Keratinocyte (primary cell): ENCODE data around the gene RALGAPA2. TPM values are rescaled to one million over a fixed set of nuclear protein-coding genes. Genes with fewer than 3 reads are reported as not detected.

Experiments
- DNase-seq: peaks from one replicate; pipeline ENCODE4 v3.0.0-alpha.2; 2011; ENCODE audit warnings: low read depth, missing footprints, low spot score
- FAIRE-seq: peaks from 2 replicates; lab custom pipeline; 2011; peaks lifted over from hg19 to GRCh38; lab: Jason Lieb, UNC
- H2AFZ ChIP-seq: 2 replicates; pipeline ENCODE4 v1.6.0; 2012; ENCODE audit warnings: low read length, control low read depth, inconsistent platforms; ENCODE audit not compliant: control insufficient read depth
- H3K27ac ChIP-seq: 2 replicates; pipeline ENCODE4 v1.5.1; 2011; ENCODE audit warnings: low read length; ENCODE audit not compliant: control insufficient read depth, insufficient read depth
- H3K27me3 ChIP-seq: 3 replicates; pipeline ENCODE4 v1.6.0; 2011; ENCODE audit warnings: low read length; ENCODE audit not compliant: control insufficient read depth, insufficient read depth; ENCODE audit errors: extremely low read depth
- H3K36me3 ChIP-seq, 2 experiments: 2 replicates in 1 of 2; 3 replicates in 1 of 2; pipeline ENCODE4 v1.5.1; 2011; ENCODE audit warnings: low read length in 2 of 2, mild to moderate bottlenecking in 1 of 2; ENCODE audit not compliant: control insufficient read depth in 2 of 2, insufficient read depth in 2 of 2; ENCODE audit errors: extremely low read depth in 1 of 2
- H3K4me1 ChIP-seq: 3 replicates; pipeline ENCODE4 v1.5.1; 2011; ENCODE audit warnings: low read length; ENCODE audit not compliant: control insufficient read depth, insufficient read depth; ENCODE audit errors: extremely low read depth
- H3K4me2 ChIP-seq: 3 replicates; pipeline ENCODE4 v1.6.0; 2011; ENCODE audit warnings: low read depth, low read length; ENCODE audit not compliant: control insufficient read depth, insufficient read depth; ENCODE audit errors: extremely low read depth
- H3K4me3 ChIP-seq, 3 experiments: fragments of 200-600 bp in 1 of 3; sonication (generic) in 1 of 3; 2 replicates in 2 of 3; 3 replicates in 1 of 3; pipeline ENCODE4 v1.5.1; 2011 to 2016; ENCODE audit warnings: low read length in 3 of 3, mild to moderate bottlenecking in 3 of 3, control low read depth in 2 of 3, inconsistent platforms in 1 of 3, low read depth in 1 of 3, mixed read lengths in 1 of 3, mixed run types in 1 of 3, moderate library complexity in 1 of 3; ENCODE audit not compliant: control insufficient read depth in 2 of 3, insufficient read depth in 2 of 3; ENCODE audit errors: extremely low read depth in 1 of 3
- H3K79me2 ChIP-seq: 2 replicates; pipeline ENCODE4 v1.6.0; 2012; ENCODE audit warnings: low read length; ENCODE audit not compliant: control insufficient read depth, insufficient read depth
- H3K9ac ChIP-seq: 3 replicates; pipeline ENCODE4 v1.6.0; 2011; ENCODE audit warnings: low read length; ENCODE audit not compliant: control insufficient read depth, insufficient read depth; ENCODE audit errors: extremely low read depth
- H3K9me1 ChIP-seq: 3 replicates; pipeline ENCODE4 v1.6.0; 2011; ENCODE audit warnings: low read length; ENCODE audit not compliant: control insufficient read depth, insufficient read depth; ENCODE audit errors: extremely low read depth
- H3K9me3 ChIP-seq: 2 replicates; pipeline ENCODE4 v1.5.1; 2012; ENCODE audit warnings: low read depth, low read length; ENCODE audit not compliant: control insufficient read depth
- H4K20me1 ChIP-seq: 3 replicates; pipeline ENCODE4 v1.6.0; 2011; ENCODE audit warnings: low read length; ENCODE audit not compliant: control insufficient read depth, insufficient read depth; ENCODE audit errors: extremely low read depth
- CTCF ChIP-seq, 3 experiments: IDR thresholded peaks in 1 of 3; conservative IDR thresholded peaks in 1 of 3; optimal IDR thresholded peaks in 1 of 3; 2 replicates in 2 of 3; 3 replicates in 1 of 3; pipeline versions ENCODE3 to v1.5.1; 2011; ENCODE audit warnings: low read length in 3 of 3, mild to moderate bottlenecking in 3 of 3, moderate library complexity in 2 of 3, control low read depth in 1 of 3, inconsistent platforms in 1 of 3; ENCODE audit not compliant: insufficient read depth in 2 of 3; ENCODE audit errors: extremely low read depth in 1 of 3
- EZH2 ChIP-seq: IDR thresholded peaks from one replicate; pipeline ENCODE4 v1.6.1; 2012; ENCODE audit warnings: inconsistent platforms, mild to moderate bottlenecking, low read length, moderate library complexity
- dilution Hi-C: fragments of 300-500 bp; cut with MboI; formaldehyde crosslinking; loops from one replicate; pipeline ENCODE4 v1.7.0; 2020; ENCODE audit warnings: low sequenced_read_pairs; ENCODE audit not compliant: extremely low pct_ligation_motif_present
- polyA plus RNA-seq, 5 experiments: library from polyadenylated mRNA; depleted of rRNA in 3 of 5; stranded (reverse) in 3 of 5; stranded (forward) in 1 of 5; unstranded in 1 of 5; fragments of >200 nt; gene quantifications; 1 replicate in 1 of 5; 2 replicates in 3 of 5; 3 replicates in 1 of 5; pipeline versions ENCODE4 v1.2.1 to v1.2.3, GENCODE V29; 2011 to 2012; ENCODE audit warnings: missing spikeins in 2 of 5, low read depth in 1 of 5, low replicate concordance in 1 of 5

Gene RALGAPA2
- polyA plus RNA-seq, 1 donor (not counting 4 experiments of a cell fraction or from before 2014, with no cell fraction given), result 3.2 TPM

GRCh38 chr20:20608641-20609040 lies 103.8 kb downstream of the RALGAPA2 start:
- H3K9me3 ChIP-seq, result no peaks in the 10 kb centered on the region
- H3K27me3 ChIP-seq, result no peaks in the 10 kb centered on the region
- H3K4me3 ChIP-seq, result no peak overlapping the region
- no peak overlapping the region for H3K4me2 ChIP-seq
- FAIRE-seq, result no peak
- no peak overlapping the region for H3K27ac ChIP-seq
- H3K79me2 ChIP-seq, result no peaks in the 10 kb centered on the region
- no peaks in the 10 kb centered on the region for H3K36me3 ChIP-seq
- no peak overlapping the region for H3K9ac ChIP-seq
- no peak for DNase-seq
- no peaks in the 10 kb centered on the region for H3K9me1 ChIP-seq
- H4K20me1 ChIP-seq, result no peaks in the 10 kb centered on the region
- TF ChIP-seq CTCF (optimal IDR thresholded peaks at IDR 0.05 in 1 of 3, IDR thresholded peaks at IDR 0.05 in 1 of 3, conservative IDR thresholded peaks at IDR 0.05 in 1 of 3; ENCODE audit: extremely low read depth in 1 of 3, insufficient read depth in 2 of 3, low read length in 3 of 3) (no peak), EZH2 (no peak)
- dilution Hi-C loops, result no loop called here
- no peak overlapping the region for H2AFZ ChIP-seq
- H3K4me1 ChIP-seq, result peaks cover 6% of the 10 kb centered on the region

GRCh38 chr20:20608041-20608440 lies 104.4 kb downstream of the RALGAPA2 start:
- TF ChIP-seq CTCF (optimal IDR thresholded peaks at IDR 0.05 in 1 of 3, IDR thresholded peaks at IDR 0.05 in 1 of 3, conservative IDR thresholded peaks at IDR 0.05 in 1 of 3; ENCODE audit: extremely low read depth in 1 of 3, insufficient read depth in 2 of 3, low read length in 3 of 3) (no peak), EZH2 (no peak)
- no peak overlapping the region for H3K4me3 ChIP-seq
- no peak for FAIRE-seq
- H3K27me3 ChIP-seq, result no peaks in the 10 kb centered on the region
- no peak for DNase-seq
- H4K20me1 ChIP-seq, result no peaks in the 10 kb centered on the region
- H3K4me2 ChIP-seq, result no peak overlapping the region
- dilution Hi-C loops, result no loop called here
- peaks cover 12% of the 10 kb centered on the region for H3K4me1 ChIP-seq
- H3K36me3 ChIP-seq, result no peaks in the 10 kb centered on the region
- no peak overlapping the region for H2AFZ ChIP-seq
- H3K27ac ChIP-seq, result no peak overlapping the region
- H3K9me1 ChIP-seq, result no peaks in the 10 kb centered on the region
- no peaks in the 10 kb centered on the region for H3K79me2 ChIP-seq
- H3K9me3 ChIP-seq, result no peaks in the 10 kb centered on the region
- no peak overlapping the region for H3K9ac ChIP-seq
